ENCODE results near the gene AGAP9.
"Not testable (repeated sequence)": the region's sequence is repeated elsewhere in the genome, so short reads cannot be mapped to it uniquely, and the experiment has no call there.

AGAP9 gene

DNA sequence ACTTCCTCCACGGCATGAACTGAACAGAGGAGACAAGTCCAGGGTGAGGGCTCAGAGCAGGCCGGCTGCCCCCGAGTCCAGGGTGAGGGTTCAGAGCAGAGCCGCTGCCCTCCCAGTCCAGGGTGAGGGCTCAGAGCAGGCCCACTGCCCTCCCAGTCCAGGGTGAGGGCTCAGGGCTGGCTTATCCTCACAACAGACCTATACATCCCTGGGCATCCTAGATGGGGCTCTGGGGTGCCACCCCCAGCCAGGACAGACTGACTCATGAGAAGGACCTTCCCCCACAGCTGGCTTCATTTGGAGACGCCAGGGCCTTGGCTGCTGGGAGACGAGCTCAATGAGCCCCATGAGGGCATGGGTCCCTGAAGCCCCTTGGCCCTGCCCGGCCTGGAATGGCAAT, 33.8 kb downstream of the AGAP9 start:
- not testable (repeated sequence) for DNase-seq (ENCODE audit: low read depth in 4 of 4, low spot score in 1 of 4)

DNA sequence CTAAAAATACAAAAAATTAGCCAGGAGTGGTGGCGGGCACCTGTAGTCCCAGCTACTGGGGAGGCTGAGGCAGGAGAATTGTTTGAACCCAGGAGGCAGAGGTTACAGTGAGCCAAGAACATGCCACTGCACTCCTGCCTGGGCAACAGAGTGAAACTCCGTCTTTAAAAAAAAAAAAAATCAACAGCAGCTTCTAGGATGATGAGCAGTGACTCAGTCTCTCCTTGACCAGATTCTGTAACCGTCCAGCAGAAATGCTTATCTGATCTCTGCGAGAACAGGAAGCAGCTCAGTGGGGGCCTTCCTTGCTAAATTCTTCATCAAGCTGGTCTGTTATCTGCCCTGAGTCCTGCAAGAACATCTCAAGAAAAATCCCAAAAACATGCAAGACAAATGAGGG, 37.5 kb downstream of the AGAP9 start:
- DNase-seq (ENCODE audit: low read depth in 4 of 4, low spot score in 1 of 4) = not testable (repeated sequence)

DNA sequence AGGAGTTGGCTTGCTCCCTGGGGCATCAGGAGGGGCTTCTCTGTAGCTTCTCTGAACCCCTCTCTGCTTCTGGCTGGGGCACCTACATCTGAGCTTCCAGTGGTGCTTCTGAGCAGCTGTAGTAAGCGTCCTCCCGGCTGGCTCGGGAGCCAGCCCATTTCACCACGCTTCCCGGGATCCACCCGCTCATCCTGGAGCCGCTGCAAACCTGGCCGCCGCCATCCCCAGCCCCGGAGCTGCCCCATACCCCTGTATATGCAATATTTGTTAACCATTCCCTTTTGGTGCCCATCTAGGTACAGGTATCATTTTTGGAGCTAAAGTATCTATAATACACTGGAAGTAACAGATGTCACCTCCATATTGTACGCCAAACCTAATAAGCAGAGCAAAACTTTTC, 38.7 kb downstream of the AGAP9 start:
- not testable (repeated sequence) for DNase-seq (ENCODE audit: low read depth in 4 of 4, low spot score in 1 of 4)

DNA sequence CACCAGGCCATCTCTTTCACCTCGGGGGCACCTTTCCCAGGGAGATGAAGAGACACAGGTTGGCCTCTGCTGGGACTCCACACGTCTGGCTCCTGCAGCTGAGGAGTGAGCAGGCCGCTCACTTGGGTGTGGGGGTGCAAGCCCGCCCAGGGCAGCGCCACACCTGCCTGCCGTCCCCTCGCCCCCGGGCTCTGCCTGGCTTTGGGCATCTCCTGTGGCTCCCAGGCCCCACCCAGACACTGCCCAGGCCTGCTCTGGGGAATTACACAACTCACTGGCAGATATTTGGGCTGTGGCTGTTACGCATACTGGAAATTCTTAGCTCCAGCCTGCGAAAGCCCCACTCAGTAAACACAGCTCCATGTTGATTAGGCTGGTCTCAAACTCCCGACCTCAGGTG, 39.5 kb downstream of the AGAP9 start, which contains the start of gene ANXA8:
Gene ANXA8 (minus strand): TSS at position 193 of the 400 bp plus-strand sequence. CDS start 182 bp downstream, at position 11.
- DNase-seq (ENCODE audit: low read depth in 4 of 4, low spot score in 1 of 4) = not testable (repeated sequence)

DNA sequence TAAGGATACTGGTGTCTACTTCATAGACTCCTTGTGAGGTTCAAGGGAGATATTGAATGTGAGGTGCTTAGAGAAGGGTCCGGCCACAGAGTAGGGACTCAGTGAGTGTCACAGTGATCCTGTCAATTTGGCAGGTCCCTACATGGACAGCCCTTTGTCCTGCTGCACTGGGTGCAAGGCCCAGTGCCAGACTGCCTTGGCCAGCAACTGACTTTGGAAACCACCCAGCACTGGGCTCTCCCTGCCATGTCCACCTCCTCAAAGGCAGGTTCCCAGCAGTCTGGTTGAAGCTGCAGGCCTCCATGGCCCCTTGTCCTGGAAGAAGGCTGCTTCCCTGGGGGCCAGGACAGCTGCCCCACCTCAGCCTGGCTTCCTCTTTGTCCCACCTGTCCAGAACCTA, 41.1 kb downstream of the AGAP9 start:
- not testable (repeated sequence) for DNase-seq (ENCODE audit: low read depth in 4 of 4, low spot score in 1 of 4)

DNA sequence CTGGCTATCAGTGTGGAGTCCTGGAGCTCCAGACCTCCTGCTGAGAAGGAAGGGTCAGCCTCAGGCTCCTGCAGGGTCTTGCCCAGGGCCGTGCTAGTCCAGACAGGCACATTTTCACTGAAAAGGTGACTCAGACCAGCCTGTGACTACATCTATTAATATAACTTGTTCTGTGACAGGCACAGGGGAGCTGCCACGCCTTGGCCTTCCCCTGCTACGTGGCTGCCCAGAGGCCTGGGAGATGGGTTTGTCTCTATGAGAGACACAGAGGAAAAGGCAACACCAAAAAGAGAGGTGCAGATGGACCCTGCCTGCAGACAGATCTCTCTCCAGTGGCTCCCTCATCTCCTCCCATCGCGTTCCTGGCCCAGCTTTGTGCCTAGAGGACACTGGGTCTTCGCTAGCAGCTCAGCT, 41.7 kb downstream of the AGAP9 start:
- DNase-seq (ENCODE audit: low read depth in 4 of 4, low spot score in 1 of 4) = not testable (repeated sequence)

DNA sequence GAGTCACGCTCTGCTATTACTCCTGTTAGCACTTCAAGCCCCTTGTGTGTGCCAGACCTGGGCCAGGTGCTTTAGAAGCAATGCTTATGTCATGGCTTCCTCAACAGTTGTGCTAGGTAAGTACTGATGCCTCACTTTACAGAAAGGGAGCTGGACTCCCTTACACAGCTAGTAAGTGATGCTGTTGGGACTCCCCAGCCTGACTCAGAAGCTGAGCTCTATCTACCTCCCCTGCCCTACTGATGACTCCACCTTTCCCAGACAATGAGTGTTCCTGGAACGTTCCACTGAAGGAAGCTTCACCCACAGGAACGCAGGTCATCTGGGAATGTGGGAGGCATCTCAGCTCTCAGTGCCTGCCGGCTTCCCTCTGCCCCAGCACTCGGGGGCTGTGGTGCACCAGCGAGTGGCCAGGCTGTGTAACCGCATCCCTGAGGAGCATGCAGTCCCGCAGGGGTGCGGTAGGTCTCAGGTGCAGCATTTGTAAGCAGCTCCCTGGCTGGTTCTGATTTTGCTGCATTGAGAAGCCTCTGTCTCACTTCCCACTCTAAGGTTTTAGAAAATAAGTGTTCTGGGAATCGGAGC, 42.2 kb downstream of the AGAP9 start:
- not testable (repeated sequence) for DNase-seq (ENCODE audit: low read depth in 4 of 4, low spot score in 1 of 4)

DNA sequence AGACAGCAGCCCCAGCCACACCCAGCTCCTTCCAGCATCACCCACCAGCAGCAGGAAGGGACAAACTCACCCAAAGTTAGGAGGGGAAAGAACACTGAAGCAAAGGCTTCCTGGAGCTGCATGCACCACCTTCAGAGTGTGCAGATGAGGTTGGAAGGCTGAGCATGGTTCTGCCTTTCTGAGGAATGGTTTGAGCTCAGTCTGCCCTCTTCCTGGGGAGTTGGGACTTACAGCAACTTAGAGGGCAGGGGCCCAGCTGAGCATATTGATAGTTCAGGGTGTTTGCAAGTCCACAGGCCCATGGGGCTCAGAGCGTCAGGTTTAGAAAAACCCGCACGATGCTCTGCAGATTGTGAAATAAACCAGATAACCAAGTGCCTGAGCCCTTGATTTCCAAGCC, 43.3 kb downstream of the AGAP9 start:
- DNase-seq (ENCODE audit: low read depth in 4 of 4, low spot score in 1 of 4) = not testable (repeated sequence)

DNA sequence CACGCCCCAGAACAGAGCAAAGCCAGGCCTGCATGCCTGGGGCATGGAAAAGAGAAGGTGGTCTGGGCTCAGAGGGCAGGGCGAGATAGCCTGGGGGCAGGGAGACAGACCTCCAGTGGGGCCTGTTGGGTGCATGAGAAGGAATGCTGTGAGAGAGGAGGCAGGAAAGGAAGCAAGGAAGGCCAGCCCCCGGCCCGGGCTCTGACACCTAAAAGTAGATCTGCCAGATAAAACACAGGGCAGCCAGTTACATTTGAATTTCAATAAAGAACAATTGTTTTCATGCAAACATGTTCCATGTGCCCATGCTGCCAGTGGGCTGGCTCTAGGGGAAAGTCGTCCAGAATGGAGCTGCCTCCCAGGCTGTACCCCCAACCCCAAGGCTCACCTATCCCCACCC, 45.3 kb downstream of the AGAP9 start:
- DNase-seq (ENCODE audit: low read depth in 4 of 4, low spot score in 1 of 4) = not testable (repeated sequence)

DNA sequence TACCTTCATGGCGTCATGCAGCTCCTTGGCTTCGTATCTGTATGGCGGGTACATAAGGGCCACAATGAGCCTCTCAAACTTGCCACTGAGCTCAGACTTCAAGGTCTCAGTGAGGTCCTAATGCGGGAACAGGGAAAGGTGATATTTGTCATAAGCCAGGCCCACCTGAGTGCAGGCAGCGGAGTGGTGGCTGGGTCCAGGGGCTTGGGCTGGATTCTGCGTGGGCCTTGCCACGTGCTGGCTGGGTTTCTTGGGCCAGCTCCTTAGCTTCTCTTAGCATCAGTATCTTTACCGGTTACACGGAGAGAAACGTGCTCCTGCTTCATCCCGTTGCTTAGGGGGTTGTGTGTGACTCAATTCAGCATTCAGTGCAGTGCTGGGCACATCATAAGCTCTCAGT, 46.4 kb downstream of the AGAP9 start:
- DNase-seq (ENCODE audit: low read depth in 4 of 4, low spot score in 1 of 4) = not testable (repeated sequence)

DNA sequence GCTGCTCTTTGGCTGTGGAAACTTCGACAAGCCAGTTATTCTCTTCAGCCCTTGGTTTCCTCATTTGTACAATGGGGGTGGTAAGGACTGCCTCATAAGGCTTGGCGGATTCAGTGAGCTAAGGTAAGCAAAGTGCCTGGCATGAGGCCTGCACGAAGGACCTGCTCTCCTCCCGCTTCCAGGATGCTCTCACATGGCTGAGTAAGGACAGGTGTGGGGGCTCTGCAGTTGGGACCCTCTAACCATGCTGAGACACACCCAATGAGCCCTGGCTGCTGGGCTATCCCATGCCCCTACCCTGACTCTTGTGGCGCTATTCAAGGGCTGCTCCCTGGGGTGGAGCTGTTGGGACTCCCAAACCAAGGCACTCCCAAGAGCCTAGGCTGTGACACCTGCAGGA, 48.3 kb downstream of the AGAP9 start:
- DNase-seq (ENCODE audit: low read depth in 4 of 4, low spot score in 1 of 4) = not testable (repeated sequence)

DNA sequence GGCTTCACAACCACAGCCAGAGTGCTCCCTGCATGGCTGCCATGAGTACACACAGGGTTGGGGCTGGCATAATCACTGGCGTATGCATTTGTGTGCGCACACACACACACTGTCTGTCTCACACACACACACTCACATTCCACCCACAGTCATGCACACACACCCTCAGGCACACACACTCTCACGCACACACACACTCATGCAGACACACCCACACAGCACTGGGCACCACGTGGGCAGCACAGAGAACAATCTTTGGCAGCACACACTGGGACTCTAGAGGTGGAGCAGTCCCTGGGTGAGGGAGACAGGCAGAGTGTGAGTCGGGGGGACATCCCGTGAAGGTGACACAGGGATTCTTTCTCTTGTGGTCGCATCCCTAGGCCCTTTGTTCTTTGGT, 49.9 kb downstream of the AGAP9 start:
- not testable (repeated sequence) for DNase-seq (ENCODE audit: low read depth in 4 of 4, low spot score in 1 of 4)

DNA sequence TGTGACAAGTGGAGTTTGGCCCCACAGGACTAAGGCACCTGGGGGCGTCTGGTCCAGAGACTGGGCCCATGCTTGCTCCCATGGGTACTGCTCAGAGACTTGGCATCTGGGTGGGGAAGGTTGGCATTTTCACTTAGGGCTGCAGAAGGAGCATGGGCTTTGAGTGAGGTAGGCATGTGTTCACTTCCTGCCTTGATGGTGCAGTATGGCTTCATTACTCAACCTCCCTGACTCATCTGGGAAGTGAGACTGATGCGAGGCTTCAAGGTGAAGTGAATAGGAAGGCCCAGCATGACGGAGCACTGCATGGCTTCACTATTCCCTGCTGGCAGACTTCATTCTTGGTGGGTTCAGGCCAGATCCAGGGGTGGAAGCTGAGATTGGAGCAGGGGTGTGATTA, 50.8 kb downstream of the AGAP9 start:
- not testable (repeated sequence) for DNase-seq (ENCODE audit: low read depth in 4 of 4, low spot score in 1 of 4)

DNA sequence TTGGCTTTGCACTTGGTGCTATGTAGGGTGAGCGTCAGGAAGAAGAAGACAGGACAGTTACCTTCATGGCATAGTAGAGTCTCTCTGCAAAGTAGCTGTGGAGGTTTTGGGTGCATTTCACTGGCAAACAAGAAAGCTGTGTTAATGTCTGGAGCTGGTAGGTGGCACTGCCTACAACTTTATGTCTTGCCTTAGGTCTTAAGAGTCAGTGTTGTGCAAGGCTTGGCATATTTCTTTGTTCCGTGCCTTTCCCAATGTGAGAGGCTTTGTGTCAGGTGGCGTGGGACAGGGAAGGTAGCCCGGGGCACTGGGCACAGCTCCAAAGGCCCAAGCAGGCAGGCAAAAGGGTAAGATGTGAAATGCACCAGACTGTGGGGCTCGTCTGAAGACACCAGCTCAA, 51.4 kb downstream of the AGAP9 start:
- DNase-seq (ENCODE audit: low read depth in 4 of 4, low spot score in 1 of 4) = not testable (repeated sequence)

DNA sequence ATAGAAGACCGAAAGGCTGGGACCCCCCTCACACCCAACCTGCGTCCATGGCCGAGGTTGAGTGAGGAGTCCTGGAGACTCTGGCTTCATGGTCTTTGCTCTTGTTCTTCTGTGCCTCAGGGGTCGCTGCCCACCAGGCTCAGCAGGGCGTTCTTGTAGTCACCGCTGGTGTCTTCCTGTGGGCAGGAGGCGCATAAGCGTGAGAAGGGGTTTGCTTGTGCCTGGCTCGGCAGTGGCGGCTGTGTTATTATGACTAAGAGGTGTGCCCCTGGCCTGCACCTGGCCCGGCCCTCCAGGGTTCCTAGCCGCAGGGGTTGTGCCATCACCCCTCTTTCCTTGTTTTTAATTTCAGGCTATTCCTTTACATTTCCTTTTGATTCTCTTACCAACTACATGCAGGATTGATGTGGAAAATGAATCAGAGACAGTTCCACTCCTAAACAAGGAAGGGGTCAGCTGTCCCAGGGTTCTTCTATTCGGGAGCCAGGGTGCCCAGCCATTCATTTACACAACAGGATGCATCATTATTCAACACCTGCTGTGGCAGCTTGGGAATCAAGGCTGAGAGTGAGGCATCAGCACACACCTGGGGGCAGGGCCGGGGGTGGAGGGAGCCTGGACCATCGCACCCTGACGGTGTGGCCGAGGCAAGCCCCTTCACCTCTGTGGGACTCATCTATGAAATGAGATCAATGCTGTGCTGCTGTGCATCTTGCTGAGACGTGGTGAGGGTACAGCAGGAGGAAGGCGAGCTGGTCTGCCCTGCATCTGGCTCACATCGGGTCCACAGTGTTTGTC, 54.5 kb downstream of the AGAP9 start:
- not testable (repeated sequence) for DNase-seq (ENCODE audit: low read depth in 4 of 4, low spot score in 1 of 4)

DNA sequence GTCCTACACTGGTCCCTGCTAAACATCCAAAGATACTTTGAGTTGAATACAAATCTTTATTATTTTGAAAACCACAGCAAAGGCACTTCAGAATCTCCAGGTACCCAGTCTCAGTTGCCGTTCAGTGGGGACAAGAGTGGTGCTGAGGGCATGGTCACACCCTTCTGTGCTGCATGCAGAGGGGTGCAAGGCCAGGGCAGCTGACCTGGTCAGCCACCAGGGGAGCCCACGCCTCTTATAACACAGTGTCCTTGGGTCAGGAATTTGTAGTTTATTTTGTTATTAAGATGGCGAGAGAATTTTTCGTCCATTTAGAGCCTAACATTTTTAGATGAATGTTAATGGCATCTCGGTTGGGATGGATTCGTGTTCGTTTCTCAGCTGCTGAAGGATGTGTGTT, 55.5 kb downstream of the AGAP9 start:
- DNase-seq (ENCODE audit: low read depth in 4 of 4, low spot score in 1 of 4) = not testable (repeated sequence)

DNA sequence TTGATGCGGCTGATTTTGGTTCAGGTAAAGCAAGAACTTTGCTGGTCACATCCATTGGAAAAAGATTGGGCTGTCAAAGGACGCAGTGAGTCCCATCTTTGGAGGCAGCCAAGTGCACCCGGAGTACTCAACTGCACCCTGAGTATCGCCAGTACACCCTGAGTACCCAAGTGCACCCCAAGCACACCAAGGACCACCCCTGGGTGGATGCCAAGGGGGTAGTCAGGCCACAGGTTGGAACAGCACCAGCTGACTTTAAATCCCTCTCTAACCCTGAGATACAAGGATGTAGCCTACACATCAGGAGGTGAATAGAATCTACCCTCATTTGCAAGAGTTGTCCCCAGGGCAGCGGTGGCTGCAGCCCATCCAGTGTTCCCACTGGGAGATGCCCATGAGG, 56.0 kb downstream of the AGAP9 start:
- DNase-seq (ENCODE audit: low read depth in 4 of 4, low spot score in 1 of 4) = not testable (repeated sequence)

DNA sequence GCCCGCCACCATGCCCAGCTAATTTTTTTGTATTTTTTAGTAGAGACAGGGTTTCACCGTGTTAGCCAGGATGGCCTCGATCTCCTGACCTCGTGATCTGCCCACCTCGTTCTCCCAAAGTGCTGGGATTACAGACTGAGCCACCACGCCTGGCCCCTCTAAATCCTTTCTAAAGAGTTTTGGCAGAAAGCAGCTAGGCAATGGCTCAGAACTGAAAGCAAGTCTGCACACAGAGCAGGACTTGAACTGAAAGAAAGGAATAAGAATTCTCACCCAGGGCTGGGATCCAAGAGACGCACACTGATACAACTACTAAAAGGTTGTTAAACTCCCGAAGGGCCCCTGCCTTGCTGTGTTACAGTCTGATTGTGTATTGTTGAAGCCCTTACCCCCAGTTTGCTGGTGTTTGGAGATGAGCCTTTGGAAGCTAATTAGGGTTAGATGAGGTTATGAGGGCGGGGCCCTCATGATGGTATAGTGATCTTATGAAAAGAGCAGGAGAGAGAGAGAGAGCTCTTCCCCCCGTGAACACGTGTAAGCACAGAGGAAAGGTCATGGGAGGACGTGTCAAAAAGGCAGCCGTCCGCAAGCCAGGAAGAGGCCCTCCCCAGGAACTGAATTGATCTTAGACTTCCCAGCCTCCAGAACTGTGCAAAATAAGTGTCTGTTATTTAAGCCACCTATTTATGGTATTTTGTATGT, 58.1 kb downstream of the AGAP9 start:
- DNase-seq (ENCODE audit: low read depth in 4 of 4, low spot score in 1 of 4) = not testable (repeated sequence)

DNA sequence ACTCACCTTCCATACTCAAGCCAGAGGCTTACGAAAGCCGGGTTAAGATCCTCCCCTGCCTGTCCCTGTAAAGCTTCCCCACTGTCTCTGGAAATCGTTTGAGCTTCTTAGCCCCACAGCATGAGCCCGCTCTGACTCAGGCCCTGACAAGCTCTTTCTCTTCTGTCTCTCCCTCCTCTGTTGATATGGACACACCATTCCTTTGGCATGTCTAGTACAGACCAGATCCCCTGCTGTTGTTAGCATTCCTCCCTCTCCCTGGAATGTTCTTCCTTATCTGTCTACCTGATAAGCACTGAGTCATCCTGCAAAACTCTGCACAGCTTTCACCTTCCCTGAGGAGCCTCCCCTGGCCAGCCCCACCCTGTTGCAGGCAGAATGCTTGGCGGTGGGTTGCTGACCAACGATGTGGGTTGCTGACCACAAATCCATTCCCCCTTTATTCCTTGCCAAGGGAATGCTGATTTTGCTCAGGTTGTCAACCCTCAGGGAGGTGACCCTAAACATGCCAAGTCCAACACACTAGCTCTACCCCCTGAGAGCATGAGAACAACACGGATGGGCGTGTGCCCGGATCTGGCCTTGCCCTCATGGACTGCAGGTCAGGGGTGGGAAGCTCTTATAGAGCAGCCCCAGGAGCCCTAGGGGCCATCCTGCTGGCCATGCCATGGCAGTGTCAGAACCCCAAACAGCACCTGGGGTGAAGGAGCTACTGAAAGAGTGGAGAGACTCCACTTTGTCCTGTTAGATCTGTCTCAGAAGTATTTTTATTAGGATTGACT, 60.7 kb downstream of the AGAP9 start:
- DNase-seq (ENCODE audit: low read depth in 4 of 4, low spot score in 1 of 4) = not testable (repeated sequence)

DNA sequence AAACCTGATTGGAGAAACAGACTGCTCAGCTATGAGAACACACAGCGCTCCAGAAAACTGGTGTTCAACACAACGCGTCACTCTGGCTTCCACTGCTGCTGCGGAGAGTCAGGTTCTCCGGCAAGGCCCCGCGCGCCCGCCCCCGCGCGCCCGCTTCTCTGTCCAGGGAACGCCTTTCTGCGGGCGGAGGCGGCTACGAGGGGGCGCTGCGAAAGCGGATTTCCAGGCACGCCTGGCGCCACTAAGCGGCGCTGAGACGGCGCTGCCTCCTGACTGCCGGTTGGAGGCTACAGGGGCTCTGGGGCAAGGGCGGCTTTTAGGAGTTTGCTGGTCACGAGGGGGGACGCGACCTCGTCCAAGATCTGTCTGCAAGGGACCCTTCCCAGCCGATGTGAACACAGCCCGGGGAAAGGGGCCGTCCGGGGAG, 62.2 kb downstream of the AGAP9 start:
- DNase-seq (ENCODE audit: low read depth in 4 of 4, low spot score in 1 of 4) = peak in 2 of 4 experiments; percentile 7 to 9

Measured in stimulated activated CD4-positive, alpha-beta T cell treated with anti-CD3 and anti-CD28 coated beads, Interleukin-1b, Interleukin-23, amount 100 ng/mL, for 24 hours (primary cell).